ENCODE results near the gene FHIT. TPM values are rescaled to one million over a fixed set of nuclear protein-coding genes. Genes with fewer than 3 reads are reported as not detected.

The FHIT gene
- total and polyA plus RNA-seq, 2 of the 4 experiments (the other 2 are of a cell fraction), result 0.07 TPM; not detected in 1

- H4K8ac ChIP-seq (ENCODE audit: low read depth in 2 of 2, low read length in 2 of 2), result no peak overlapping the region
- dilution Hi-C loops (cut with HindIII; ENCODE audit: low sequenced_read_pairs, unreplicated experiment), result no loop called here
- H3K23ac ChIP-seq (ENCODE audit: low read depth, low read length), result no peak overlapping the region
- H3K9me1 ChIP-seq (ENCODE audit: insufficient read depth, low read length), result no peaks in the 10 kb centered on the region
- no peak overlapping the region for H3K18ac ChIP-seq (ENCODE audit: low read depth, low read length)
- no CpG with 5 or more reads among the region's 2 CpGs for WGBS, 2 experiments (ENCODE audit: extremely low coverage in 2 of 2, insufficient read length in 1 of 2)
- no peaks in the 10 kb centered on the region for H3K9me3 ChIP-seq (ENCODE audit: control insufficient read depth, insufficient read depth, low read length)
- no peak overlapping the region for H3K9ac ChIP-seq (ENCODE audit: low read depth, low read length)
- H4K91ac ChIP-seq (ENCODE audit: insufficient read depth, low read depth, low read length), result no peak overlapping the region
- H2AFZ ChIP-seq (replicated peaks; ENCODE audit: low read length, poor library complexity), result no peak overlapping the region
- in situ Hi-C loops (cut with MboI; ENCODE audit: low sequenced_read_pairs), result no loop called here
- H3K27ac ChIP-seq (ENCODE audit: insufficient read depth, low read length), result no peak overlapping the region
- ChIA-PET POLR2A (ENCODE audit: unreplicated experiment) (no interaction called here), CTCF (no interaction called here)
- no peak overlapping the region for H3K4me3 ChIP-seq (ENCODE audit: insufficient read depth, low read depth, low read length)
- H2BK20ac ChIP-seq (ENCODE audit: low read depth, low read length), result no peak overlapping the region
- no peak overlapping the region for H2BK120ac ChIP-seq (ENCODE audit: low read depth, low read length)
- no peak overlapping the region for H2BK5ac ChIP-seq (ENCODE audit: low read depth, low read length, poor library complexity, severe bottlenecking)
- no peak overlapping the region for H3K56ac ChIP-seq (ENCODE audit: extremely low read depth, insufficient read depth, low read length)
- H3K79me1 ChIP-seq (ENCODE audit: low read depth in 1 of 2, low read length in 2 of 2), result no peaks in the 10 kb centered on the region
- no peaks in the 10 kb centered on the region for H3K4me1 ChIP-seq (ENCODE audit: control insufficient read depth, insufficient read depth, low read length)
- DNase-seq (no peak), ATAC-seq (ENCODE audit: low read depth) (no peak)
- H4K5ac ChIP-seq (ENCODE audit: low read depth, low read length), result no peak overlapping the region
- no peak overlapping the region for H3K14ac ChIP-seq (replicated peaks; ENCODE audit: low read depth, low read length)
- intact Hi-C loops (cut with micrococcal nuclease), result no loop called here
- no peak overlapping the region for H3K4ac ChIP-seq (ENCODE audit: low read depth, low read length)
- no peak overlapping the region for H3K4me2 ChIP-seq (ENCODE audit: low read depth, low read length)
- H4K20me1 ChIP-seq (ENCODE audit: insufficient read depth, low read length), result no peaks in the 10 kb centered on the region
- H3K36me3 ChIP-seq (ENCODE audit: control insufficient read depth, insufficient read depth, low read length), result no peaks in the 10 kb centered on the region
- H2AK9ac ChIP-seq (replicated peaks; ENCODE audit: low read depth, low read length, poor library complexity), result no peak overlapping the region
- H3K27me3 ChIP-seq (ENCODE audit: control insufficient read depth, insufficient read depth, low read length), result no peaks in the 10 kb centered on the region
- H2AK5ac ChIP-seq (ENCODE audit: low read depth, low read length), result no peak overlapping the region
- no TSS peak for BruUV-seq (replicated peaks)
- no peak overlapping the region for H2BK15ac ChIP-seq (ENCODE audit: low read depth, low read length)
- no peak for TF ChIP-seq RAD21 (IDR thresholded peaks at IDR 0.05; ENCODE audit: low read length)
- TF ChIP-seq POLR2A (IDR thresholded peaks at IDR 0.05; ENCODE audit: low read depth, low read length), result no peak
- peak; percentile 31; the same call in 1 of the 2 replicates for TF ChIP-seq CEBPB (IDR thresholded peaks at IDR 0.05; ENCODE audit: low read depth, low read length)
Measured at GRCh38 chr3:60266444-60266843, 984.8 kb downstream of the FHIT start.
